Keratinocyte (primary cell): ENCODE measurements around the gene KIF13A. TPM values are rescaled to one million over a fixed set of nuclear protein-coding genes. Genes with fewer than 3 reads are reported as not detected.

Source experiments
- DNase-seq: peaks from one replicate; pipeline ENCODE4 v3.0.0-alpha.2; 2011; ENCODE audit warnings: low read depth, missing footprints, low spot score
- FAIRE-seq: peaks from 2 replicates; lab custom pipeline; 2011; peaks lifted over from hg19 to GRCh38; lab: Jason Lieb, UNC
- H2AFZ ChIP-seq: 2 replicates; pipeline ENCODE4 v1.6.0; 2012; ENCODE audit warnings: low read length, control low read depth, inconsistent platforms; ENCODE audit not compliant: control insufficient read depth
- H3K27ac ChIP-seq: 2 replicates; pipeline ENCODE4 v1.5.1; 2011; ENCODE audit warnings: low read length; ENCODE audit not compliant: control insufficient read depth, insufficient read depth
- H3K27me3 ChIP-seq: 3 replicates; pipeline ENCODE4 v1.6.0; 2011; ENCODE audit warnings: low read length; ENCODE audit not compliant: control insufficient read depth, insufficient read depth; ENCODE audit errors: extremely low read depth
- H3K36me3 ChIP-seq, 2 experiments: 2 replicates in 1 of 2; 3 replicates in 1 of 2; pipeline ENCODE4 v1.5.1; 2011; ENCODE audit warnings: low read length in 2 of 2, mild to moderate bottlenecking in 1 of 2; ENCODE audit not compliant: control insufficient read depth in 2 of 2, insufficient read depth in 2 of 2; ENCODE audit errors: extremely low read depth in 1 of 2
- H3K4me1 ChIP-seq: 3 replicates; pipeline ENCODE4 v1.5.1; 2011; ENCODE audit warnings: low read length; ENCODE audit not compliant: control insufficient read depth, insufficient read depth; ENCODE audit errors: extremely low read depth
- H3K4me2 ChIP-seq: 3 replicates; pipeline ENCODE4 v1.6.0; 2011; ENCODE audit warnings: low read depth, low read length; ENCODE audit not compliant: control insufficient read depth, insufficient read depth; ENCODE audit errors: extremely low read depth
- H3K4me3 ChIP-seq, 3 experiments: fragments of 200-600 bp in 1 of 3; sonication (generic) in 1 of 3; 2 replicates in 2 of 3; 3 replicates in 1 of 3; pipeline ENCODE4 v1.5.1; 2011 to 2016; ENCODE audit warnings: low read length in 3 of 3, mild to moderate bottlenecking in 3 of 3, control low read depth in 2 of 3, inconsistent platforms in 1 of 3, low read depth in 1 of 3, mixed read lengths in 1 of 3, mixed run types in 1 of 3, moderate library complexity in 1 of 3; ENCODE audit not compliant: control insufficient read depth in 2 of 3, insufficient read depth in 2 of 3; ENCODE audit errors: extremely low read depth in 1 of 3
- H3K79me2 ChIP-seq: 2 replicates; pipeline ENCODE4 v1.6.0; 2012; ENCODE audit warnings: low read length; ENCODE audit not compliant: control insufficient read depth, insufficient read depth
- H3K9ac ChIP-seq: 3 replicates; pipeline ENCODE4 v1.6.0; 2011; ENCODE audit warnings: low read length; ENCODE audit not compliant: control insufficient read depth, insufficient read depth; ENCODE audit errors: extremely low read depth
- H3K9me1 ChIP-seq: 3 replicates; pipeline ENCODE4 v1.6.0; 2011; ENCODE audit warnings: low read length; ENCODE audit not compliant: control insufficient read depth, insufficient read depth; ENCODE audit errors: extremely low read depth
- H3K9me3 ChIP-seq: 2 replicates; pipeline ENCODE4 v1.5.1; 2012; ENCODE audit warnings: low read depth, low read length; ENCODE audit not compliant: control insufficient read depth
- H4K20me1 ChIP-seq: 3 replicates; pipeline ENCODE4 v1.6.0; 2011; ENCODE audit warnings: low read length; ENCODE audit not compliant: control insufficient read depth, insufficient read depth; ENCODE audit errors: extremely low read depth
- EZH2 ChIP-seq: IDR thresholded peaks from one replicate; pipeline ENCODE4 v1.6.1; 2012; ENCODE audit warnings: inconsistent platforms, mild to moderate bottlenecking, low read length, moderate library complexity
- dilution Hi-C: fragments of 300-500 bp; cut with MboI; formaldehyde crosslinking; loops from one replicate; pipeline ENCODE4 v1.7.0; 2020; ENCODE audit warnings: low sequenced_read_pairs; ENCODE audit not compliant: extremely low pct_ligation_motif_present
- polyA plus RNA-seq, 5 experiments: library from polyadenylated mRNA; depleted of rRNA in 3 of 5; stranded (reverse) in 3 of 5; stranded (forward) in 1 of 5; unstranded in 1 of 5; fragments of >200 nt; gene quantifications; 1 replicate in 1 of 5; 2 replicates in 3 of 5; 3 replicates in 1 of 5; pipeline versions ENCODE4 v1.2.1 to v1.2.3, GENCODE V29; 2011 to 2012; ENCODE audit warnings: missing spikeins in 2 of 5, low read depth in 1 of 5, low replicate concordance in 1 of 5
- TF ChIP-seq, protein P1 (sequence below), 3 experiments: IDR thresholded peaks in 1 of 3; conservative IDR thresholded peaks in 1 of 3; optimal IDR thresholded peaks in 1 of 3; 2 replicates in 2 of 3; 3 replicates in 1 of 3; pipeline versions ENCODE3 to v1.5.1; 2011; ENCODE audit warnings: low read length in 3 of 3, mild to moderate bottlenecking in 3 of 3, moderate library complexity in 2 of 3, control low read depth in 1 of 3, inconsistent platforms in 1 of 3; ENCODE audit not compliant: insufficient read depth in 2 of 3; ENCODE audit errors: extremely low read depth in 1 of 3

KIF13A gene
- polyA plus RNA-seq, 1 donor (not counting 4 experiments of a cell fraction or from before 2014, with no cell fraction given): 96.2 TPM

DNA sequence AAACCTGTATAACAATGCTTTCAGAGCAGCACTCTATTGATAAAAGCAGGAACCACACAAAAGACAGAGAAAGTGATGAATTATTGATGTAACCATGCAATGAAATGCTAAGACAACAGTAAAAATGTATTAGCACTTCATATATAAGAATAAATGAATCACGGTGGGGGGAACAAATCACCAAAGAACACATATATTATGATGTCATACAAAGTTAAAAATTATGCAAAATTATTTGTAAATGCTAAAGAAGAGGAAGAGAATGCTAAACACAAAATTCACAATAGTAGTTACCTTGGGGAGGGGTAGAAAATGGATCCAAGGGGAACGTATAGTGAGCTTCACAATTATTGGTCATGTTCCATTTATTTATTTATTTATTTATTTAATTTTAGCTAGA is 133.9 kb downstream of the KIF13A start:
- dilution Hi-C loops: no loop called here
- H3K27me3 ChIP-seq: no peaks in the 10 kb centered on the region
- peaks cover 12% of the 10 kb centered on the region for H3K79me2 ChIP-seq
- peaks cover 9% of the 10 kb centered on the region for H3K4me1 ChIP-seq
- H3K9ac ChIP-seq: no peak overlapping the region
- DNase-seq: no peak
- H3K27ac ChIP-seq: no peak overlapping the region
- H3K9me1 ChIP-seq: no peaks in the 10 kb centered on the region
- no peak for TF ChIP-seq EZH2
- TF ChIP-seq, protein P1, sequence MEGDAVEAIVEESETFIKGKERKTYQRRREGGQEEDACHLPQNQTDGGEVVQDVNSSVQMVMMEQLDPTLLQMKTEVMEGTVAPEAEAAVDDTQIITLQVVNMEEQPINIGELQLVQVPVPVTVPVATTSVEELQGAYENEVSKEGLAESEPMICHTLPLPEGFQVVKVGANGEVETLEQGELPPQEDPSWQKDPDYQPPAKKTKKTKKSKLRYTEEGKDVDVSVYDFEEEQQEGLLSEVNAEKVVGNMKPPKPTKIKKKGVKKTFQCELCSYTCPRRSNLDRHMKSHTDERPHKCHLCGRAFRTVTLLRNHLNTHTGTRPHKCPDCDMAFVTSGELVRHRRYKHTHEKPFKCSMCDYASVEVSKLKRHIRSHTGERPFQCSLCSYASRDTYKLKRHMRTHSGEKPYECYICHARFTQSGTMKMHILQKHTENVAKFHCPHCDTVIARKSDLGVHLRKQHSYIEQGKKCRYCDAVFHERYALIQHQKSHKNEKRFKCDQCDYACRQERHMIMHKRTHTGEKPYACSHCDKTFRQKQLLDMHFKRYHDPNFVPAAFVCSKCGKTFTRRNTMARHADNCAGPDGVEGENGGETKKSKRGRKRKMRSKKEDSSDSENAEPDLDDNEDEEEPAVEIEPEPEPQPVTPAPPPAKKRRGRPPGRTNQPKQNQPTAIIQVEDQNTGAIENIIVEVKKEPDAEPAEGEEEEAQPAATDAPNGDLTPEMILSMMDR (optimal IDR thresholded peaks at IDR 0.05 in 1 of 3, IDR thresholded peaks at IDR 0.05 in 1 of 3, conservative IDR thresholded peaks at IDR 0.05 in 1 of 3; ENCODE audit: extremely low read depth in 1 of 3, insufficient read depth in 2 of 3, low read length in 3 of 3): no peak
- H3K4me3 ChIP-seq: no peak overlapping the region
- no peak overlapping the region for H3K4me2 ChIP-seq
- peaks cover 11 to 31% of the 10 kb centered on the region in 2 experiments for H3K36me3 ChIP-seq
- no peak overlapping the region for H2AFZ ChIP-seq
- FAIRE-seq: no peak
- no peaks in the 10 kb centered on the region for H4K20me1 ChIP-seq
- no peaks in the 10 kb centered on the region for H3K9me3 ChIP-seq

DNA sequence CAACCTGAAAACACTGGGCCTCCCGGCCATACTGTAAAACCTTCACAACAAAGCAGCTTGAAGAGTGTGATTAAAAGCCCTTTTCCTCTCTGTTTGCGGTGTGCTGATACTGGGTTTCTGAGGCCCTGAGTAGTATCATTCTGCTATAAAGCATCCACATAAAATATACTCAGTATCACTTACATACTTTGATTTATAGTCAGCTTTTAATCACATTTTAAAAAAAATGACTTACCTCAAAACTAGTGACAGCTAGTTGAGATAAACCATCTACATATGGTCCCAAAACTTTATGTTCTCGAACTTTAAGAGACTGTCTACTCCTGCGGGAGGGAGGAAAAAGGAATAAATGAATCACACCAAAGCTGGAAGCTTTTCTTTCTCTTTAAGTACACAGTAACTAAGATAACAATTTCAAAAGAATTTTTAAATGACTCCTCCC is 135.7 kb downstream of the KIF13A start:
- H4K20me1 ChIP-seq: no peaks in the 10 kb centered on the region
- no peaks in the 10 kb centered on the region for H3K27me3 ChIP-seq
- no peaks in the 10 kb centered on the region for H3K9me3 ChIP-seq
- no peak overlapping the region for H3K27ac ChIP-seq
- dilution Hi-C loops: no loop called here
- DNase-seq (no peak), FAIRE-seq (no peak)
- peaks cover 9% of the 10 kb centered on the region for H3K4me1 ChIP-seq
- peaks cover 6% of the 10 kb centered on the region for H3K79me2 ChIP-seq
- H3K4me2 ChIP-seq: no peak overlapping the region
- H3K9ac ChIP-seq: no peak overlapping the region
- H2AFZ ChIP-seq: no peak overlapping the region
- TF ChIP-seq EZH2: no peak
- TF ChIP-seq, protein P1 (optimal IDR thresholded peaks at IDR 0.05 in 1 of 3, IDR thresholded peaks at IDR 0.05 in 1 of 3, conservative IDR thresholded peaks at IDR 0.05 in 1 of 3; ENCODE audit: extremely low read depth in 1 of 3, insufficient read depth in 2 of 3, low read length in 3 of 3): no peak
- peaks cover 13 to 34% of the 10 kb centered on the region in 2 experiments for H3K36me3 ChIP-seq
- H3K4me3 ChIP-seq: no peak overlapping the region
- H3K9me1 ChIP-seq: no peaks in the 10 kb centered on the region
